ENCODE data around the gene LRSAM1.

DNA sequence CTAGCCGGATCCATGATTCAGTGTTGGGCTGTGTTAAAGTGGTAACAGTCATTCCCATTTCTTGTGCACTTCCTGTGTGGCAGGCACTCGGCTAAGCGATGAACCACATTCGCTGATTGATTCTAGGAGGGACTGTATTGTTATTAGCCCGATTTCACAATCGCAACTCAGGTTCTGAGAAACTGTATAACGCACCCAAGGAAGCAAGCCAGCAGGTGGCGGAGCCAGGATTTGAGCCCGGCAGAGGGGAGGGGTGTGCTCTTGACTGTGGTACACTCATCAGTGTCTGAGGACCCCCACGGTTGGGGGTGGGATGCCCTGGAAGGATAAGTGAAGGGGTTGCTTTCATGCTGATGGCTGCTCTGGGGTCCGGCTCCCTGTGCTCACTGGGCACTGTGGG, 34.7 kb downstream of the LRSAM1 start:
- TF ChIP-seq, protein P1, sequence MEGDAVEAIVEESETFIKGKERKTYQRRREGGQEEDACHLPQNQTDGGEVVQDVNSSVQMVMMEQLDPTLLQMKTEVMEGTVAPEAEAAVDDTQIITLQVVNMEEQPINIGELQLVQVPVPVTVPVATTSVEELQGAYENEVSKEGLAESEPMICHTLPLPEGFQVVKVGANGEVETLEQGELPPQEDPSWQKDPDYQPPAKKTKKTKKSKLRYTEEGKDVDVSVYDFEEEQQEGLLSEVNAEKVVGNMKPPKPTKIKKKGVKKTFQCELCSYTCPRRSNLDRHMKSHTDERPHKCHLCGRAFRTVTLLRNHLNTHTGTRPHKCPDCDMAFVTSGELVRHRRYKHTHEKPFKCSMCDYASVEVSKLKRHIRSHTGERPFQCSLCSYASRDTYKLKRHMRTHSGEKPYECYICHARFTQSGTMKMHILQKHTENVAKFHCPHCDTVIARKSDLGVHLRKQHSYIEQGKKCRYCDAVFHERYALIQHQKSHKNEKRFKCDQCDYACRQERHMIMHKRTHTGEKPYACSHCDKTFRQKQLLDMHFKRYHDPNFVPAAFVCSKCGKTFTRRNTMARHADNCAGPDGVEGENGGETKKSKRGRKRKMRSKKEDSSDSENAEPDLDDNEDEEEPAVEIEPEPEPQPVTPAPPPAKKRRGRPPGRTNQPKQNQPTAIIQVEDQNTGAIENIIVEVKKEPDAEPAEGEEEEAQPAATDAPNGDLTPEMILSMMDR (IDR thresholded peaks at IDR 0.05) = no peak
- TF ChIP-seq POLR2A (IDR thresholded peaks at IDR 0.05) (no peak), EP300 (IDR thresholded peaks at IDR 0.05) (no peak), POLR2AphosphoS5 (IDR thresholded peaks at IDR 0.05) (no peak)

Data from gastroesophageal sphincter (tissue), 3 donors.